GM18907 (cell line): ENCODE data around the gene MCF2L.

Source experiments
- ATAC-seq: cut with Tn5 transposase; IDR thresholded peaks from one replicate; pipeline ENCODE4 v1.9.1; 2021; ENCODE audit warnings: mild to moderate bottlenecking, moderate library complexity; ENCODE audit not compliant: unreplicated experiment

MCF2L gene

GRCh38 chr13:112963641-112964040 is 5.4 kb upstream of the MCF2L start:
- no peak for ATAC-seq

GRCh38 chr13:112964971-112965492 is 4.0 kb upstream of the MCF2L start:
- no peak for ATAC-seq

GRCh38 chr13:112965573-112966115 is 3.4 kb upstream of the MCF2L start:
- ATAC-seq, result no peak

- ATAC-seq, result no peak
These were observed 2.2 kb upstream of the MCF2L start for GRCh38 chr13:112966776-112967175.

GRCh38 chr13:112967686-112968379 is 1.2 kb upstream of the MCF2L start:
- no peak for ATAC-seq

- ATAC-seq, result peak; percentile 31
These were observed 569 bp upstream of the MCF2L start for GRCh38 chr13:112968380-112968909.

GRCh38 chr13:112969692-112970338 is 801 bp downstream of the MCF2L start:
- no peak for ATAC-seq

GRCh38 chr13:112970552-112971287 is 1.7 kb downstream of the MCF2L start:
- ATAC-seq, result no peak

GRCh38 chr13:112971288-112971643 is 2.3 kb downstream of the MCF2L start:
- no peak for ATAC-seq

- ATAC-seq, result no peak
These were observed 3.2 kb downstream of the MCF2L start for GRCh38 chr13:112972258-112972657.

GRCh38 chr13:112972867-112973576 is 4.0 kb downstream of the MCF2L start:
- no peak for ATAC-seq

- no peak for ATAC-seq
These were observed 4.5 kb downstream of the MCF2L start for GRCh38 chr13:112973577-112973951.

GRCh38 chr13:112974125-112974524 is 5.1 kb downstream of the MCF2L start:
- no peak for ATAC-seq

- no peak for ATAC-seq
These were observed 5.7 kb downstream of the MCF2L start for GRCh38 chr13:112974671-112975070.

GRCh38 chr13:112975401-112975939 is 6.5 kb downstream of the MCF2L start:
- ATAC-seq, result no peak

- ATAC-seq, result no peak
These were observed 7.5 kb downstream of the MCF2L start for GRCh38 chr13:112976526-112976925.

- ATAC-seq, result no peak
These were observed 8.1 kb downstream of the MCF2L start for GRCh38 chr13:112977091-112977490.

GRCh38 chr13:112977525-112977924 is 8.5 kb downstream of the MCF2L start:
- no peak for ATAC-seq

GRCh38 chr13:112978561-112979405 is 9.8 kb downstream of the MCF2L start:
- ATAC-seq, result no peak
